ENCODE results near the gene HOXB3. TPM values are rescaled to one million over a fixed set of nuclear protein-coding genes. Genes with fewer than 3 reads are reported as not detected.

The HOXB3 gene
- total and polyA plus RNA-seq, 7 donors = 6.2 to 64.3 (median 25.3) TPM

- no peaks in the 10 kb centered on the region for H3K27me3 ChIP-seq
- TF ChIP-seq POLR2A (IDR thresholded peaks at IDR 0.05) (no peak), EP300 (IDR thresholded peaks at IDR 0.05) (no peak), CTCF (IDR thresholded peaks at IDR 0.05) (no peak), POLR2AphosphoS5 (IDR thresholded peaks at IDR 0.05) (no peak)
- H3K36me3 ChIP-seq = peaks cover 0 to 10% (median 3%) of the 10 kb centered on the region in 4 donors
- 79 to 85% methylated on average over 5 of the region's 5 CpGs for WGBS, 2 donors
- H3K4me3 ChIP-seq = peak overlapping the region; percentile 7 to 49 (median 36)
- peaks cover 0 to 97% (median 88%) of the 10 kb centered on the region in 4 donors for H3K4me1 ChIP-seq
- intact Hi-C loops (cut with DNase I) = no loop called here
- no peaks in the 10 kb centered on the region for H3K9me3 ChIP-seq
- DNase-seq = peak; percentile 68
- peak overlapping the region; percentile 94 to 99 (median 96) for H3K27ac ChIP-seq
These were observed 36.9 kb downstream of the HOXB3 start for GRCh38 chr17:48553190-48553547.

- H3K27me3 ChIP-seq = no peaks in the 10 kb centered on the region
- TF ChIP-seq POLR2AphosphoS5 (IDR thresholded peaks at IDR 0.05) = peak; percentile 60 to 78 (median 70)
- peak; percentile 30 to 48 for TF ChIP-seq POLR2A (IDR thresholded peaks at IDR 0.05)
- no peak for TF ChIP-seq CTCF (IDR thresholded peaks at IDR 0.05)
- no peaks in the 10 kb centered on the region for H3K9me3 ChIP-seq
- H3K4me1 ChIP-seq = peaks cover 0 to 96% (median 88%) of the 10 kb centered on the region in 4 donors
- peak; percentile 81 for DNase-seq
- intact Hi-C loops (cut with DNase I) = no loop called here
- peak overlapping the region; percentile 9 to 49 (median 36) for H3K4me3 ChIP-seq
- peaks cover 0 to 10% (median 3%) of the 10 kb centered on the region in 4 donors for H3K36me3 ChIP-seq
- WGBS, 2 donors = 54 to 82% methylated on average over 11 of the region's 11 CpGs
- H3K27ac ChIP-seq = peak overlapping the region; percentile 94 to 99 (median 96)
These were observed 37.4 kb downstream of the HOXB3 start for GRCh38 chr17:48552466-48553189.

GRCh38 chr17:48551596-48552465, 38.2 kb downstream of the HOXB3 start:
- Histone ChIP-seq H3K4me1 (peaks cover 0 to 96% (median 86%) of the 10 kb centered on the region in 4 donors), H3K27me3 (no peaks in the 10 kb centered on the region), H3K9me3 (no peaks in the 10 kb centered on the region), H3K27ac (peak overlapping the region; percentile 94 to 99 (median 96)), H3K36me3 (peaks cover 0 to 10% (median 3%) of the 10 kb centered on the region in 4 donors), H3K4me3 (peak overlapping the region; percentile 9 to 49 (median 36))
- intact Hi-C loops (cut with DNase I) = no loop called here
- DNase-seq = peak; percentile 73
- WGBS, 2 donors = 86 to 88% methylated on average over 47 of the region's 47 CpGs
- TF ChIP-seq POLR2AphosphoS5 (IDR thresholded peaks at IDR 0.05) (peak in 1 of 4 donors; percentile 8), EP300 (IDR thresholded peaks at IDR 0.05) (no peak)

- Histone ChIP-seq H3K27ac (peak overlapping the region; percentile 94 to 99 (median 96)), H3K36me3 (peaks cover 0 to 10% (median 3%) of the 10 kb centered on the region in 4 donors), H3K9me3 (no peaks in the 10 kb centered on the region), H3K27me3 (no peaks in the 10 kb centered on the region), H3K4me1 (peaks cover 0 to 96% (median 86%) of the 10 kb centered on the region in 4 donors), H3K4me3 (peak overlapping the region; percentile 10 to 49 (median 36))
- TF ChIP-seq POLR2A (IDR thresholded peaks at IDR 0.05) (no peak), POLR2AphosphoS5 (IDR thresholded peaks at IDR 0.05) (no peak), CTCF (IDR thresholded peaks at IDR 0.05) (no peak)
- no peak for DNase-seq
- WGBS, 2 donors = 88 to 90% methylated on average over 19 of the region's 19 CpGs
- intact Hi-C loops (cut with DNase I) = no loop called here
These were observed 38.9 kb downstream of the HOXB3 start for GRCh38 chr17:48551214-48551555.

Measured in sigmoid colon (tissue), 7 donors.